SK-N-SH (cell line): Measurements from ENCODE around the gene ST6GALNAC5. TPM values are rescaled to one million over a fixed set of nuclear protein-coding genes. Genes with fewer than 3 reads are reported as not detected.

ENCODE experiments used
- CTCF ChIA-PET: fragments of 300-600, 350-600 bp; formaldehyde crosslinking; extraction: SDS; loops from one replicate; lab custom pipeline; 2021; lab: Yijun Ruan, JAX
- POLR2A ChIA-PET: fragments of 350-600 bp; sonication (Branson Sonifier 250); formaldehyde crosslinking; extraction: SDS; loops from one replicate; lab custom pipeline; 2020; ENCODE audit warnings: antibody characterized with exemption, inconsistent platforms; lab: Yijun Ruan, JAX
- DNase-seq: peaks from one replicate; pipeline ENCODE4 v3.0.0; 2012
- H2AFZ ChIP-seq: fragments of 200-600 bp; sonication (generic); 2 replicates; pipeline ENCODE4 v1.8.1; 2016; ENCODE audit warnings: antibody characterized with exemption, mild to moderate bottlenecking, low read depth
- H3F3A ChIP-seq: fragments of 200-600 bp; sonication (generic); replicated peaks from 2 replicates; pipeline ENCODE3; 2016; ENCODE audit warnings: antibody characterized with exemption, mild to moderate bottlenecking; ENCODE audit not compliant: insufficient read depth
- H3K27ac ChIP-seq, 2 experiments: fragments of 200-500 bp in 1 of 2; fragments of 200-600 bp in 1 of 2; sonication (Bioruptor generic) in 1 of 2; sonication (generic), shearing (Covaris generic) in 1 of 2; 2 replicates each; pipeline versions ENCODE4 v1.5.1 to v1.6.1; 2014 to 2016; ENCODE audit warnings: low read depth in 2 of 2, inconsistent platforms in 1 of 2, low read length in 1 of 2, mild to moderate bottlenecking in 1 of 2, mixed read lengths in 1 of 2
- H3K27me3 ChIP-seq: fragments of 200-600 bp; sonication (generic), shearing (Covaris generic); 2 replicates; pipeline ENCODE4 v1.6.1; 2016; ENCODE audit warnings: mixed run types; ENCODE audit not compliant: insufficient read depth
- H3K36me3 ChIP-seq, 2 experiments: fragments of 200-500 bp in 1 of 2; fragments of 200-600 bp in 1 of 2; sonication (Bioruptor generic) in 1 of 2; sonication (generic) in 1 of 2; replicated peaks in 1 of 2; 2 replicates each; pipeline versions ENCODE3 to v1.5.1; 2014 to 2016; ENCODE audit warnings: low read length in 1 of 2, mild to moderate bottlenecking in 1 of 2; ENCODE audit not compliant: insufficient read depth in 2 of 2, control insufficient read depth in 1 of 2
- H3K4me1 ChIP-seq, 2 experiments: fragments of 200-500 bp in 1 of 2; fragments of 200-600 bp in 1 of 2; sonication (Bioruptor generic) in 1 of 2; sonication (generic), shearing (Covaris generic) in 1 of 2; 2 replicates each; pipeline versions ENCODE4 v1.5.1 to v1.6.1; 2014 to 2016; ENCODE audit warnings: low read depth in 1 of 2, low read length in 1 of 2, mixed run types in 1 of 2; ENCODE audit not compliant: insufficient read depth in 2 of 2, control insufficient read depth in 1 of 2
- H3K4me2 ChIP-seq: fragments of 200-600 bp; sonication (generic), shearing (Covaris generic); 2 replicates; pipeline ENCODE4 v1.6.1; 2017; ENCODE audit warnings: mixed run types
- H3K4me3 ChIP-seq, 2 experiments: fragments of 200-500 bp in 1 of 2; fragments of 200-600 bp in 1 of 2; sonication (Bioruptor generic) in 1 of 2; sonication (generic), shearing (Covaris generic) in 1 of 2; 2 replicates each; pipeline versions ENCODE4 v1.5.1 to v1.8.1; 2014 to 2016; ENCODE audit warnings: low read depth in 2 of 2, inconsistent platforms in 1 of 2, low read length in 1 of 2, mild to moderate bottlenecking in 1 of 2, mixed read lengths in 1 of 2, moderate library complexity in 1 of 2
- H3K79me2 ChIP-seq: fragments of 200-600 bp; sonication (generic); 2 replicates; pipeline ENCODE4 v1.8.1; 2017; ENCODE audit warnings: mild to moderate bottlenecking; ENCODE audit not compliant: insufficient read depth
- H3K9ac ChIP-seq: fragments of 200-600 bp; sonication (generic); 2 replicates; pipeline ENCODE4 v1.6.1; 2017; ENCODE audit warnings: mixed run types
- H3K9me2 ChIP-seq: fragments of 200-600 bp; sonication (generic); 2 replicates; pipeline ENCODE4 v1.6.1; 2017; ENCODE audit warnings: mixed run types
- H3K9me3 ChIP-seq: fragments of 200-600 bp; sonication (generic); 2 replicates; pipeline ENCODE4 v1.6.1; 2017; ENCODE audit warnings: mixed run types, mild to moderate bottlenecking, moderate library complexity
- H4K20me1 ChIP-seq: fragments of 200-600 bp; sonication (generic); 2 replicates; pipeline ENCODE4 v1.6.1; 2017; ENCODE audit warnings: mild to moderate bottlenecking, mixed run types; ENCODE audit not compliant: insufficient read depth
- ELF1 ChIP-seq: IDR thresholded peaks from 2 replicates; pipeline ENCODE4 v1.4.0; 2012
- FOXJ3 ChIP-seq: sonication (generic); formaldehyde crosslinking; IDR thresholded peaks from 2 replicates; pipeline ENCODE4 v1.5.1; 2020; ENCODE audit warnings: mild to moderate bottlenecking, missing genetic modification reagents
- FOXM1 ChIP-seq: IDR thresholded peaks from 2 replicates; pipeline ENCODE4 v1.4.0; 2012; ENCODE audit warnings: low read depth, mild to moderate bottlenecking
- JUND ChIP-seq: IDR thresholded peaks from 2 replicates; pipeline ENCODE4 v1.4.0; 2012
- MXI1 ChIP-seq: IDR thresholded peaks from 2 replicates; pipeline ENCODE4 v1.6.1; 2012; ENCODE audit warnings: mild to moderate bottlenecking, low read depth, low read length, improper control_type of control experiment
- NFIC ChIP-seq: IDR thresholded peaks from 2 replicates; pipeline ENCODE4 v1.4.0; 2012; ENCODE audit warnings: borderline replicate concordance
- PBX3 ChIP-seq: IDR thresholded peaks from 2 replicates; pipeline ENCODE4; 2012
- RFX5 ChIP-seq: IDR thresholded peaks from 2 replicates; pipeline ENCODE4 v1.6.1; 2012; ENCODE audit warnings: mild to moderate bottlenecking, improper control_type of control experiment, low read length
- SIN3A ChIP-seq: IDR thresholded peaks from 2 replicates; pipeline ENCODE4 v1.6.1; 2012; ENCODE audit warnings: low read depth, mild to moderate bottlenecking, low read length, moderate library complexity, borderline replicate concordance
- SMC3 ChIP-seq: IDR thresholded peaks from 2 replicates; pipeline ENCODE4 v1.6.1; 2012; ENCODE audit warnings: low read depth, low read length, improper control_type of control experiment
- TCF12 ChIP-seq: IDR thresholded peaks from 2 replicates; pipeline ENCODE4 v1.4.0; 2012
- TEAD4 ChIP-seq: IDR thresholded peaks from 2 replicates; pipeline ENCODE4 v1.4.0; 2012; ENCODE audit warnings: mild to moderate bottlenecking, borderline replicate concordance; ENCODE audit not compliant: insufficient read depth
- USF2 ChIP-seq: fragments of 150-350 bp; IDR thresholded peaks from 2 replicates; pipeline ENCODE4 v1.6.1; 2017; ENCODE audit warnings: antibody characterized with exemption, low read length, low read depth, borderline replicate concordance
- YY1 ChIP-seq: IDR thresholded peaks from 2 replicates; pipeline ENCODE4 v1.4.0; 2012; ENCODE audit warnings: low read depth, mild to moderate bottlenecking
- WGBS: methylation state at CpG from one replicate; pipeline ENCODE4 v1.1.6; 2017; ENCODE audit warnings: low lambda C conversion rate; 5-methylcytosine and 5-hydroxymethylcytosine counted together
- polyA plus RNA-seq, 3 experiments: library from polyadenylated mRNA; depleted of rRNA; stranded (reverse); fragments of >200 nt; gene quantifications; 2 replicates each; pipeline ENCODE4 v1.2.3, GENCODE V29; 2012
- TF ChIP-seq, protein P1 (sequence below): IDR thresholded peaks from 2 replicates; pipeline ENCODE4 v1.4.0; 2012; ENCODE audit warnings: low read depth, borderline replicate concordance
- TF ChIP-seq, protein P2 (sequence below): fragments of 150-350 bp; IDR thresholded peaks from 2 replicates; pipeline ENCODE4 v1.6.1; 2016; ENCODE audit warnings: mild to moderate bottlenecking, low read depth, low read length

Gene ST6GALNAC5
- polyA plus RNA-seq, 1 of the 3 experiments (the other 2 are of a cell fraction), result 10.6 TPM

DNA sequence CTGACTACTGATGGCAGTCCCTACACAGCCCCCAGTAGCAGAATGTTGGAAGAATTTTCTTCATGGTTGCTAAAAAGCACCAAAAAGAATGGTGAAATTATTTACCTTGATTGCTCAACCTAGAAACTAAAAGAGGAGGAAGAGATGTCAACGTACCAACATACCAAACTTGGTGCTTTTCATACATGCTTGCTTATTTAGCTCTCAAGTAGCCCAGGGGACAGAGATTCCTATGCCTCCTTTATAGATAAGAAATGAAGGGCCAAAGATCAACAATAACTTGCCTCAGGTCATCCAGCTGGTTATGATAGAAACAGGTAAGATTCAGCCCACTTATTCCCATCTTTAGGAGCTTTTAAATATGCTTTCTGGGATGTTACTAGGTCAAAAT is 181.3 kb downstream of the ST6GALNAC5 start:
- DNase-seq, result no peak
- Histone ChIP-seq H3K79me2 (no peaks in the 10 kb centered on the region), H3K4me1 (peaks cover 0 to 10% of the 10 kb centered on the region in 2 experiments; a peak in 2 of 4 replicates), H3K27ac (no peak overlapping the region), H3K36me3 (no peaks in the 10 kb centered on the region), H4K20me1 (no peaks in the 10 kb centered on the region), H3K4me2 (no peak overlapping the region), H3F3A (no peaks in the 10 kb centered on the region), H3K9ac (no peak overlapping the region), H3K27me3 (no peaks in the 10 kb centered on the region), H3K9me3 (no peaks in the 10 kb centered on the region), H3K9me2 (no peaks in the 10 kb centered on the region), H2AFZ (no peak overlapping the region), H3K4me3 (no peak overlapping the region)
- ChIA-PET CTCF (interaction anchor here (1.1 kb wide), 1 partner anchor 10 kb away, joined by 3 read pairs; no protein-coding TSS in a partner anchor), POLR2A (no interaction called here)
- TF ChIP-seq ELF1 (no peak), USF2 (no peak), YY1 (no peak), FOXM1 (no peak), FOXJ3 (CRISPR knock-in tag) (no peak), SMC3 (no peak), MXI1 (no peak)
- TF ChIP-seq, protein P1, sequence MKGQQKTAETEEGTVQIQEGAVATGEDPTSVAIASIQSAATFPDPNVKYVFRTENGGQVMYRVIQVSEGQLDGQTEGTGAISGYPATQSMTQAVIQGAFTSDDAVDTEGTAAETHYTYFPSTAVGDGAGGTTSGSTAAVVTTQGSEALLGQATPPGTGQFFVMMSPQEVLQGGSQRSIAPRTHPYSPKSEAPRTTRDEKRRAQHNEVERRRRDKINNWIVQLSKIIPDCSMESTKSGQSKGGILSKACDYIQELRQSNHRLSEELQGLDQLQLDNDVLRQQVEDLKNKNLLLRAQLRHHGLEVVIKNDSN, result no peak
- WGBS, result 88% methylated on average over 1 of the region's 1 CpG

DNA sequence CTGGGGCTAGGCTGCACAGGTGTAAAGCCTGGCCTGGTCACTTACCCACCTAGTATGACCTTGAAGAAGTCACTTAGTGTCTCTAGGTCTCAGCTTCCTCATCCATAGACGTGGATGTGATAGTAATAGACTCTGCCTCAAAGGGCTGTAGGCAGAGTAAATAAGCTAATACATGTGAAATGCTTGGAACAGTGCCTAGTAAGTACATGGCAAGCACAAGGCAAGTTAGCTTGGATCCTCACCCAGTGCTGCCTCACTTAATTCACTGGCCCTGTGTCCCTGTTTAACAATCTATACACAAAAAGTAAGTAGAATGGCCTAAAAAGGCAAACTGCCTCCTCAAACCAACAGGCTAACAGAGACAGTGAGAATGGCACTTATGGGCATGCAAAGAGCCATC is 184.1 kb downstream of the ST6GALNAC5 start:
- no peak overlapping the region for H3K4me3 ChIP-seq
- ChIA-PET POLR2A (no interaction called here), CTCF (no interaction called here)
- H3K9me2 ChIP-seq, result no peaks in the 10 kb centered on the region
- 78% methylated on average over 1 of the region's 1 CpG for WGBS
- H3F3A ChIP-seq, result no peaks in the 10 kb centered on the region
- H3K36me3 ChIP-seq, result no peaks in the 10 kb centered on the region
- no peak overlapping the region for H2AFZ ChIP-seq
- no peaks in the 10 kb centered on the region for H3K79me2 ChIP-seq
- no peak overlapping the region for H3K27ac ChIP-seq
- H4K20me1 ChIP-seq, result no peaks in the 10 kb centered on the region
- H3K4me2 ChIP-seq, result no peak overlapping the region
- H3K9me3 ChIP-seq, result no peaks in the 10 kb centered on the region
- H3K9ac ChIP-seq, result no peak overlapping the region
- TF ChIP-seq NFIC (no peak), MXI1 (no peak), RFX5 (no peak)
- no peak for DNase-seq
- peaks cover 0 to 7% of the 10 kb centered on the region in 2 experiments; a peak in 2 of 4 replicates for H3K4me1 ChIP-seq
- H3K27me3 ChIP-seq, result no peaks in the 10 kb centered on the region

DNA sequence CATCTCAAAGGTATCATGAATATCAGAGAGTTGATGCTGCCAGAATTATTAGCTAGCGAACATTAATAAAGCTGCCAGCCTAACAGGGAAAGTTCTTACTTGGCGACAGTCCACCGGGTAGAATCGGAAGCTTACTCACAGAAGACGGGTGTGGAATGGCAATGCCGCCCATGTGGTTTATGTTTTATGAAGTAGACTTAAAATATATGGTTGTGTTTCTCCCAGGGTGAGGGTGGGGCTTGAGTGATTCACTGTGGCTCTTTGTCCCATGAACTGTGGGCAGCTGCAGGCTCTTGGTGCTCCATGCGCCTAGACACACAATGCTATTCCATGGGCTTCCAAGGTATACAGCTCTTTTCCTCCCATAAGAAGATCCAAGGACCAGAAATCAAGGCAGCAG is 189.2 kb downstream of the ST6GALNAC5 start:
- Histone ChIP-seq H3K9me3 (no peaks in the 10 kb centered on the region), H3K4me2 (no peak overlapping the region), H3K4me1 (no peaks in the 10 kb centered on the region), H3K9ac (no peak overlapping the region), H3K36me3 (no peaks in the 10 kb centered on the region), H3K4me3 (no peak overlapping the region), H3F3A (no peaks in the 10 kb centered on the region), H2AFZ (no peak overlapping the region), H3K27me3 (no peaks in the 10 kb centered on the region), H4K20me1 (no peaks in the 10 kb centered on the region), H3K9me2 (no peaks in the 10 kb centered on the region), H3K79me2 (no peaks in the 10 kb centered on the region), H3K27ac (no peak overlapping the region)
- no peak for DNase-seq
- WGBS, result 93% methylated on average over 6 of the region's 7 CpGs
- ChIA-PET CTCF (no interaction called here), POLR2A (no interaction called here)
- TF ChIP-seq JUND (no peak), TCF12 (no peak), FOXM1 (no peak), SIN3A (no peak), MXI1 (no peak), PBX3 (no peak), TEAD4 (no peak)
- TF ChIP-seq, protein P2, sequence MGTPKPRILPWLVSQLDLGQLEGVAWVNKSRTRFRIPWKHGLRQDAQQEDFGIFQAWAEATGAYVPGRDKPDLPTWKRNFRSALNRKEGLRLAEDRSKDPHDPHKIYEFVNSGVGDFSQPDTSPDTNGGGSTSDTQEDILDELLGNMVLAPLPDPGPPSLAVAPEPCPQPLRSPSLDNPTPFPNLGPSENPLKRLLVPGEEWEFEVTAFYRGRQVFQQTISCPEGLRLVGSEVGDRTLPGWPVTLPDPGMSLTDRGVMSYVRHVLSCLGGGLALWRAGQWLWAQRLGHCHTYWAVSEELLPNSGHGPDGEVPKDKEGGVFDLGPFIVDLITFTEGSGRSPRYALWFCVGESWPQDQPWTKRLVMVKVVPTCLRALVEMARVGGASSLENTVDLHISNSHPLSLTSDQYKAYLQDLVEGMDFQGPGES, result no peak
